ENCODE data around the gene PMM1. TPM values are rescaled to one million over a fixed set of nuclear protein-coding genes. Genes with fewer than 3 reads are reported as not detected.

Gene PMM1
- total and polyA plus RNA-seq, 12 donors, result 37.8 to 105 (median 62.1) TPM

- Histone ChIP-seq H3K27ac (no peak overlapping the region), H3K36me3 (replicated peaks in 1 of 2) (no peaks in the 10 kb centered on the region), H3K4me1 (replicated peaks in 1 of 2) (no peaks in the 10 kb centered on the region), H3K9me3 (replicated peaks in 1 of 3) (no peaks in the 10 kb centered on the region), H3K4me3 (no peak overlapping the region), H3K27me3 (no peaks in the 10 kb centered on the region)
- TF ChIP-seq CTCF (IDR thresholded peaks at IDR 0.05), result no peak
- WGBS, 4 donors, result 81 to 93% (median 86%) methylated on average over 12 of the region's 12 CpGs
- intact Hi-C loops (cut with DNase I), result no loop called here
- no peak for DNase-seq
These were observed 38.6 kb downstream of the PMM1 start for GRCh38 chr22:41550952-41551491.

- H3K36me3 ChIP-seq (replicated peaks in 1 of 2), result no peaks in the 10 kb centered on the region
- DNase-seq, result no peak
- no peaks in the 10 kb centered on the region for H3K9me3 ChIP-seq (replicated peaks in 1 of 3)
- H3K27me3 ChIP-seq, result no peaks in the 10 kb centered on the region
- peaks cover 0 to 7% of the 10 kb centered on the region in 2 donors for H3K4me1 ChIP-seq (replicated peaks in 1 of 2)
- 71 to 80% (median 77%) methylated on average over 4 to 5 of the region's 5 CpGs for WGBS, 4 donors
- no peak overlapping the region for H3K27ac ChIP-seq
- TF ChIP-seq CTCF (IDR thresholded peaks at IDR 0.05) (no peak), POLR2A (IDR thresholded peaks at IDR 0.05) (no peak)
- H3K4me3 ChIP-seq, result no peak overlapping the region
- intact Hi-C loops (cut with DNase I), result loop anchor here in 1 of 2 donors (10.0 kb wide), 1 partner anchor 46 kb away; no protein-coding TSS in a partner anchor
These were observed 40.8 kb downstream of the PMM1 start for GRCh38 chr22:41548830-41549211.

- peak overlapping the region in 1 of 4 donors; percentile 62 for H3K4me3 ChIP-seq
- 26 to 33% (median 30%) methylated on average over 19 to 21 of the region's 21 CpGs for WGBS, 4 donors
- intact Hi-C loops (cut with DNase I), result loop anchor here (5.0 to 10.0 kb wide), 2 partner anchors 50 to 52 kb away; no protein-coding TSS in a partner anchor
- H3K27ac ChIP-seq, result peak overlapping the region in 1 of 5 donors; percentile 66
- H3K36me3 ChIP-seq (replicated peaks in 1 of 2), result no peaks in the 10 kb centered on the region
- no peaks in the 10 kb centered on the region for H3K27me3 ChIP-seq
- H3K4me1 ChIP-seq (replicated peaks in 1 of 2), result peaks cover 24 to 43% of the 10 kb centered on the region in 2 donors
- TF ChIP-seq POLR2A (IDR thresholded peaks at IDR 0.05) (no peak), CTCF (IDR thresholded peaks at IDR 0.05) (no peak)
- DNase-seq, result no peak
- H3K9me3 ChIP-seq (replicated peaks in 1 of 3), result no peaks in the 10 kb centered on the region
These were observed 44.8 kb downstream of the PMM1 start for GRCh38 chr22:41544671-41545476.

- Histone ChIP-seq H3K27ac (peak within 1 kb of the TSS; percentile 81 to 92 (median 91)), H3K4me1 (replicated peaks in 1 of 2) (peaks cover 24 to 46% of the 10 kb centered on the region in 2 donors), H3K4me3 (peak within 1 kb of the TSS; percentile 34 to 68 (median 59)), H3K36me3 (replicated peaks in 1 of 2) (no peaks in the 10 kb centered on the region), H3K9me3 (replicated peaks in 1 of 3) (no peaks in the 10 kb centered on the region), H3K27me3 (no peaks in the 10 kb centered on the region)
- 0 to 3% (median 1%) methylated on average over 12 to 80 of the region's 80 CpGs for WGBS, 4 donors
- intact Hi-C loops (cut with DNase I), result loop anchor here (5.0 to 10.0 kb wide), 2 partner anchors 51 to 53 kb away; no protein-coding TSS in a partner anchor
- TF ChIP-seq CTCF (IDR thresholded peaks at IDR 0.05), result peak; percentile 21 to 57 (median 48)
- TF ChIP-seq POLR2A (IDR thresholded peaks at IDR 0.05), result peak; percentile 15 to 64
- DNase-seq, result peak; percentile 98 to 100 (median 99)
These were observed 45.6 kb downstream of the PMM1 start, which contains the start of gene POLR3H for GRCh38 chr22:41543854-41544670. TSS of gene POLR3H (minus strand) at chr22:41544470. CDS start at chr22:41544101, 369 bp downstream.

All from adrenal gland (tissue), 12 donors.